Measurements from ENCODE around the gene SOX6.
"Not testable (repeated sequence)": the region's sequence is repeated elsewhere in the genome, so short reads cannot be mapped to it uniquely, and the experiment has no call there.

DNA sequence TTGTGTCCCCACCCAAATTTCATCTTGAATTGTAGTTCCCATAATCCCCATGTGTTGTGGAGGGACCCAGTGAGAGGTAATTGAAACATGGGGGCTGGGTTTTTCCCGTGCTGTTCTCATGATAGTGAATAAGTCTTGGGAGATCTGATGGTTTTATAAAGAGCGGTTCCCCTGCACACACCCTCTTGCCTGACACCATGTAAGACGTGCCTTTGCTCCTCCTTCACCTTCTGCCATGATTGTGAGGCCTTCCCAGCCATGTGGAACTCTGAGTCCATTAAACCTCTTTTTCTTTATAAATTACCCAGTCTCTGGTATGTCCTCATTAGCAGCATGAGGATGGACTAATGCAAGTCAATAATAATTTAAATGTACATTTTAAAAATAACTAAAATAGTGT lies 289.1 kb downstream of the SOX6 start:
- TF ChIP-seq, protein P1, sequence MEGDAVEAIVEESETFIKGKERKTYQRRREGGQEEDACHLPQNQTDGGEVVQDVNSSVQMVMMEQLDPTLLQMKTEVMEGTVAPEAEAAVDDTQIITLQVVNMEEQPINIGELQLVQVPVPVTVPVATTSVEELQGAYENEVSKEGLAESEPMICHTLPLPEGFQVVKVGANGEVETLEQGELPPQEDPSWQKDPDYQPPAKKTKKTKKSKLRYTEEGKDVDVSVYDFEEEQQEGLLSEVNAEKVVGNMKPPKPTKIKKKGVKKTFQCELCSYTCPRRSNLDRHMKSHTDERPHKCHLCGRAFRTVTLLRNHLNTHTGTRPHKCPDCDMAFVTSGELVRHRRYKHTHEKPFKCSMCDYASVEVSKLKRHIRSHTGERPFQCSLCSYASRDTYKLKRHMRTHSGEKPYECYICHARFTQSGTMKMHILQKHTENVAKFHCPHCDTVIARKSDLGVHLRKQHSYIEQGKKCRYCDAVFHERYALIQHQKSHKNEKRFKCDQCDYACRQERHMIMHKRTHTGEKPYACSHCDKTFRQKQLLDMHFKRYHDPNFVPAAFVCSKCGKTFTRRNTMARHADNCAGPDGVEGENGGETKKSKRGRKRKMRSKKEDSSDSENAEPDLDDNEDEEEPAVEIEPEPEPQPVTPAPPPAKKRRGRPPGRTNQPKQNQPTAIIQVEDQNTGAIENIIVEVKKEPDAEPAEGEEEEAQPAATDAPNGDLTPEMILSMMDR (IDR thresholded peaks at IDR 0.05): not testable (repeated sequence)
- TF ChIP-seq POLR2A (IDR thresholded peaks at IDR 0.05): not testable (repeated sequence)
